A673 (cell line): ENCODE results near the gene MBNL2.

Experiments
- CTCF ChIP-seq: fragments of 300-800, 200-600 bp; sonication (generic); conservative IDR thresholded peaks from 2 replicates; pipeline ENCODE4 v1.5.1; 2017; ENCODE audit warnings: low read depth, mild to moderate bottlenecking, antibody characterized with exemption, low read length, moderate library complexity, mixed read lengths
- EZH2 ChIP-seq: fragments of 200-600 bp; sonication (generic); IDR thresholded peaks from 2 replicates; pipeline ENCODE4 v1.6.1; 2017; ENCODE audit warnings: borderline replicate concordance, low read depth, mild to moderate bottlenecking, mixed read lengths, antibody characterized with exemption, low read length; ENCODE audit not compliant: poor library complexity, severe bottlenecking

GRCh38 chr13:97347255-97347932, 125.3 kb downstream of the MBNL2 start:
- no peak for TF ChIP-seq CTCF
- no peak for TF ChIP-seq EZH2
